Measurements from ENCODE around the gene ASB6.
A peak's percentile ranks its signal among the peaks of the same experiment; 100 is the strongest.

Gene ASB6

GRCh38 chr9:129614932-129615331, 27.0 kb downstream of the ASB6 start:
- TF ChIP-seq, protein P1, sequence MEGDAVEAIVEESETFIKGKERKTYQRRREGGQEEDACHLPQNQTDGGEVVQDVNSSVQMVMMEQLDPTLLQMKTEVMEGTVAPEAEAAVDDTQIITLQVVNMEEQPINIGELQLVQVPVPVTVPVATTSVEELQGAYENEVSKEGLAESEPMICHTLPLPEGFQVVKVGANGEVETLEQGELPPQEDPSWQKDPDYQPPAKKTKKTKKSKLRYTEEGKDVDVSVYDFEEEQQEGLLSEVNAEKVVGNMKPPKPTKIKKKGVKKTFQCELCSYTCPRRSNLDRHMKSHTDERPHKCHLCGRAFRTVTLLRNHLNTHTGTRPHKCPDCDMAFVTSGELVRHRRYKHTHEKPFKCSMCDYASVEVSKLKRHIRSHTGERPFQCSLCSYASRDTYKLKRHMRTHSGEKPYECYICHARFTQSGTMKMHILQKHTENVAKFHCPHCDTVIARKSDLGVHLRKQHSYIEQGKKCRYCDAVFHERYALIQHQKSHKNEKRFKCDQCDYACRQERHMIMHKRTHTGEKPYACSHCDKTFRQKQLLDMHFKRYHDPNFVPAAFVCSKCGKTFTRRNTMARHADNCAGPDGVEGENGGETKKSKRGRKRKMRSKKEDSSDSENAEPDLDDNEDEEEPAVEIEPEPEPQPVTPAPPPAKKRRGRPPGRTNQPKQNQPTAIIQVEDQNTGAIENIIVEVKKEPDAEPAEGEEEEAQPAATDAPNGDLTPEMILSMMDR (IDR thresholded peaks at IDR 0.05; ENCODE audit: insufficient read depth, low read depth, low read length, missing control alignments) = no peak
- no peak for DNase-seq (ENCODE audit: low read depth)
- H3K4me3 ChIP-seq (ENCODE audit: low read length) = no peak overlapping the region

GRCh38 chr9:129613520-129614175, 28.3 kb downstream of the ASB6 start:
- DNase-seq (ENCODE audit: low read depth) = no peak
- H3K4me3 ChIP-seq (ENCODE audit: low read length) = no peak overlapping the region
- TF ChIP-seq, protein P1 (IDR thresholded peaks at IDR 0.05; ENCODE audit: insufficient read depth, low read depth, low read length, missing control alignments) = no peak

DNA sequence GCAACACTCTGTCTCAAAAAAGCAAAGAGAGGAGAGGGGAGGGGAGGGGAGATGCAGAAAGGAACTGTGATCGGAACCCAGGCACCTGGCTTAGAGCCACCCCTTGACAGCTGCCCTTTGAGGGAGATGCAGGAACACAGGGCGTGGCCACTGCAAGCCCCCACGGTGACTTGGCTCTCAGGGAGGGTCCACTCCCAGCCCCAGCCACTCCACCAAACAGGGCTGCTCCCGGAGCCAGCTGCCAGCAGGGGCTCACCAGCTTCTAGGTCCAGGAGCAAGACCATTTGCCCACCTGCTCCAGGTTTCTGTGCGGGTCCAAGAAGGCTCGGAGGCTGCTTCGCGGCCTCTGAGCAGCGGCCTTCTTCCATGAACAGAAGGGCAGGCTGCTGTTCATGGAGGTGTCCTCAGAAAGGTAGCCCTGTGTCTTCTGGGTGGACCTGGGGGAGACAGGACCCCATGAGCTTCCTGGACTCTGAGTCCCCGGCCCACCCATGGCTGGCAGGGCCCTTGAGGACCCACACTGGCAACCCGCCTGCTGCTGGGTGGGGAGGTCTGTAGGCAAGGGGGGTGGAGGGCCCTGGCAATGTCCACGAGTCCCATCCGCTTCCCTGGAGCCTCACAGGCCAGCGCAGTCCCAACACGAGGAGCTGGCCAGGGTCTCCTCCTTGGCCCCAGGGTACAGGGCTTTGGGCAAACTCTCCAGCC, 29.0 kb downstream of the ASB6 start:
- TF ChIP-seq, protein P1 (IDR thresholded peaks at IDR 0.05; ENCODE audit: insufficient read depth, low read depth, low read length, missing control alignments) = no peak
- no peak for DNase-seq (ENCODE audit: low read depth)
- H3K4me3 ChIP-seq (ENCODE audit: low read length) = no peak overlapping the region

- no peak for DNase-seq (ENCODE audit: low read depth)
- H3K4me3 ChIP-seq (ENCODE audit: low read length) = no peak overlapping the region
- TF ChIP-seq, protein P1 (IDR thresholded peaks at IDR 0.05; ENCODE audit: insufficient read depth, low read depth, low read length, missing control alignments) = peak; percentile 29
These were observed 29.8 kb downstream of the ASB6 start for GRCh38 chr9:129612123-129612522.

DNA sequence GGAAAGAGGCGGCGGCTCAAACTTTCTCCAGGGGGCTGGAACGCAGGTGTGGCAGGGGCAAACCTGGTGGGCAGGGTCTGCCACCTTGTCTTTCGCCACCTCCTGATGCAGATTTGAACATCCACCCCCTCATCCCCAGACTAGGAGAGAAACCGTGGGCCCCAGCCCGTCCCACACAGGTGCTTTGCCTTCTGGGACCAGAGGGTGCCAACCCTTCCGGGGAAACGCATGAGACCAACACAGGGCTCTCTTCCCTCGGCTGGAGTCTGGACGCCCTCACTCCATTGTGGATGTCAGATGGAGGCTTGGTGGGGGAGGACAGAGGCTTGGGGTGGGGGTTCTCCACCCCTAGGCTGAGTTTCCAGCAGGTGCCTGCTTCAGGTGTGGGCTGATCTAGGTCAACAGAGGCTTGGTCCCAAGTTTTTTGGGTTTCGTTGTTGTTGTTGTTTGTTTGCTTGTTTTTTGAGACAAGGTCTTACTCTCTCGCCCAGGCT, 30.6 kb downstream of the ASB6 start:
- H3K4me3 ChIP-seq (ENCODE audit: low read length) = no peak overlapping the region
- TF ChIP-seq, protein P1 (IDR thresholded peaks at IDR 0.05; ENCODE audit: insufficient read depth, low read depth, low read length, missing control alignments) = no peak
- no peak for DNase-seq (ENCODE audit: low read depth)

GRCh38 chr9:129610473-129611306, 31.3 kb downstream of the ASB6 start:
- TF ChIP-seq, protein P1 (IDR thresholded peaks at IDR 0.05; ENCODE audit: insufficient read depth, low read depth, low read length, missing control alignments) = peak; percentile 78
- DNase-seq (ENCODE audit: low read depth) = peak; percentile 55
- peak overlapping the region; percentile 54 for H3K4me3 ChIP-seq (ENCODE audit: low read length)

All from epithelial cell of esophagus (primary cell).